NCI-H1048 (cell line): ENCODE measurements around the gene ADORA2B.
"Not testable (repeated sequence)": the region's sequence is repeated elsewhere in the genome, so short reads cannot be mapped to it uniquely, and the experiment has no call there.

Experiments used
- DNase-seq: peaks from one replicate; lab custom pipeline; 2025; lab: John Stamatoyannopoulos, UW

ADORA2B gene

DNA sequence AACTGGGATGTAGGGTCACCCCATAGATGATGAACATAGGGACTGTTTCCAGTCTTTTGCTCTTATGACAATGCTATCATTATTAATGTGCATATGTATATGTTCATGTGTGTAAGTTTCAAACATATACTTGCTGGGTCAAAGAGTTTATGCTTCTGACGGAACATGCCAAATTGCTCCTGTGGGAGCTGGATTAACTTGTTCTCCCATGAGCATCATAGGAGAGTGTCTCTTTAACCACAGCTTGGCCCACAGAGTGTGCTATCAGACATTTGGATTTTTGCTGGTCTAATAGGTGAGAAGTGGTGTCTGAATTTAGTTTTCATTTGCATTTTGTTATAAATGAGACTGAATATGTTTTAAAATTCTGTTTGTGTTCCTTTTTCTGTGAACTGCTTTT, 22.3 kb upstream of the ADORA2B start:
- DNase-seq, result no peak

DNA sequence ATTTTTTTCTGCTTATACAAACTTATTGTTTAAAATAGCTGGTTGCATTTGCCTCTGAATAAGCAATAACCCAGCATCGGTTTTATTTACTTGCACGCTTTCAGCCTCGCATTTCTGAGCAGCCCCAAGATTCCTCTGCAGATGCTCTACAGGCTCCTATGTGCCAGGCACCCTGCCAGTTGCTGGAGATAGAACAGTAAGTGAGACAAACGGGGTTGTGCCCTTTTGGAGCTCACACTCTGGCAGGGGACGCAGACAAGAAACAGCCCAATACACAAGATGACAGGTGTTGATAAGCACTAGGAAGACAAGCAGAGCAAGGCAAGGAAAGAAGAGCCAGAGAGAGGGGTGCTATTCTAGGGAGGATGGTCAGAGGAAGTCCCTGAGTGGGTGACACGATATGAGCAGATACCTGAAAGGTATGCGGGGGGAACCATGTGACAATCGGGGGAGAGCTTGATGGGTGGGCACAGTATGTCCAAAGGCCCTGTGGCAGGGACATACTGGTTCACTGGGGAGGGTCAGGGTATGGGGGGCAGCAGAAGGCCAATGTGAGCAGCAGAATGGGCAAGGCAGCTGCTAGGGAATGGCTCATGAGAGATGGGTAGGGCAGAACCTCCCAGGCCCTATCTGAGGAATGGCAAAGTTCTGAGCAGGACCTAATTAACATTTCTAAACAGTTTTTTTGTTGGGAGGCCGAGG, 18.7 kb upstream of the ADORA2B start:
- no peak for DNase-seq

DNA sequence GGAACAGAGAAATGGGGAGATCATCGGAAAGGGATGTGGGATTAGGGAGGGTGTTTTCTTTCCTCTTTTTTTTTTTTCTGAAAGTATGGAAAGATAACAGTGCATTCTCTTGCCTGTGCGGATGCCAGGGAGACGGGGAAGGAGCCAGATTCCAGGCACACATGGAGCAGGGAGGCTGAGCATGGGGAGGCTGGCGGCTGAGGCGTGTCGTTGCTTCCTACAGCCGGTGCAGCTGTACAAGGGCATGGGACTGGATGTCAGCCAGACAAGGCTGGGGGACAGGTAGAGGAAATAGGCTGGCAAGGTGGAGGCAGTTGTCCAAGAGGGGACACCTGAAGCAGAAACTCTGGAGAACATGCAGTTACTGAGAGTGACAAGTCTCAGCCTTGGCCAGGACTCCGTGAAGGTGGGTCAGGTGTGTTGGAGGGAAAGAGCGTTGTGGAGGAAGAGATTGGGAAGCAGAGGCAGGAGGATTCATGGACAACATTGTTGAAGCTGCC, 16.6 kb upstream of the ADORA2B start:
- no peak for DNase-seq

DNA sequence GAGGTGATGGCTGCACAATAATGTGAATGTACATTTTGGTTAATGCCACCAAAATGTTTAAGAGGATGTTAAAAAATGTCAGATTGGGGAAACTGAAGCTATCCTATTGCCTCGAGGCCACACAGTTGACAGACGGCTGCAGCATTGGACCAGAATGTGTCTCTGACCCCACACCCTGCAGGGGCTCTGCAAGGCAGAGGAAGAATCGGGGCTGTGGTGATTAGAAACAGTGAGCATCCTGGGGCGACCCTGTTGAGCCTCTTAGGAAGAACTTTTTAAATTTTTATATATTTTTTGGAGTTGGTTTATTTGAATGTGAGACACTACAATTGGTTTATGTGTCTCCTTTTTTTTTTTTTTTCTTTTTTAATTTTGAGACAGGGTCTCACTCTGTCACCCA, 15.0 kb upstream of the ADORA2B start:
- no peak for DNase-seq

DNA sequence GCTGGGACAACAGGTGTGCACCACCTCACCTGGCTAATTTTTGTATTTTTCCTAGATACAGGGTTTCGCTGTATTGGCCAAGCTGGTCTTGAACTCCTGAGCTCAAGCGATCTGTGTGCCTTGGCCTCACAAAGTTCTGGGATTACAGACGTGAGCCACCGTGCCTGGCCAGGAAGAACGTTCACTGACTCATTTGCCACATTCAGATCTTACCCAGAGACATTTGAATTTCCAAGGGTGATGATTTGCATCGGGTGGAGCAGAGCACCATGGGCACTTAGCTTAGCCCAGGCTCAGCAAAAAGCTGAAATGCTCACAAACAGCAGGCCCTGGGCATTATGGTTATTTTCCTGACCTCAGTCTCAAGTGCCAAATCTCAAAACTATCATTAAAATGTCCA, 14.5 kb upstream of the ADORA2B start:
- DNase-seq, result no peak

DNA sequence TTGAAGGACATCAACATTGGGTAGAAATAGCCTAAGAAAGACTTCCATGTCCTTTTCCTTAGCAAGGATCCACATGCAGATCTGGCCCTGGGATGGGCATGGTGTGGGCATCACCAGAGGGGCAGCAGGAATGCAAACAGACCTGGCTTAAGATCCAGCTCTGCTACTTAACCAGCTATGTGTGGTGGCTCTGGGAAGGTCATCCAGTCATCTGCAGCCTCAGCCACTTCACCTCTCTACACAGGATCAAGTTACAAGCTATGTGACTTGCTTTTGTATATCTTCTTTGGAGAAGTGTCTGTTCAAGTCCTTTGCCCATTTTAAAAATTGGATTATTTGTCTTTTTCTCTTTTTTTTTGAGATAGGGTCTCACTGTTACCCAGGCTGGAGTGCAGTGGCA, 13.5 kb upstream of the ADORA2B start:
- DNase-seq, result no peak

DNA sequence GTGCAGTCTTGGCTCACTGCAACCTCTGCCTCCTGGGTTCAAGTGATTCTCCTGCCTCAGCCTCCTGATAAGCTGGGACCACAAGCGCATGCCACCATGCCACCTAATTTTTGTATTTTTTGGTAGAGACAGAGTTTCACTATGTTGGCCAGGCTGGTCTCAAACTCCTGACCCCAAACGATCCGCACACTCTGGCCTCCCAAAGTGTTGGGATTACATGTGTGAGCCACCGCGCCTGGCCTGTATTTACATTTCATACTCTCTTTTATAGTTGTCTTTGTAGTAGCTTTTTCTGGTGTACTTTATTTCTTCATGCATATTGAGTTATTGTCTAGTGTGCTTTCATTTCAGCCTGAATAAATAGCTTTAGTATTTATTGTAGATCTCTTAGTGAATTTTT, 10.1 kb upstream of the ADORA2B start:
- DNase-seq, result no peak

DNA sequence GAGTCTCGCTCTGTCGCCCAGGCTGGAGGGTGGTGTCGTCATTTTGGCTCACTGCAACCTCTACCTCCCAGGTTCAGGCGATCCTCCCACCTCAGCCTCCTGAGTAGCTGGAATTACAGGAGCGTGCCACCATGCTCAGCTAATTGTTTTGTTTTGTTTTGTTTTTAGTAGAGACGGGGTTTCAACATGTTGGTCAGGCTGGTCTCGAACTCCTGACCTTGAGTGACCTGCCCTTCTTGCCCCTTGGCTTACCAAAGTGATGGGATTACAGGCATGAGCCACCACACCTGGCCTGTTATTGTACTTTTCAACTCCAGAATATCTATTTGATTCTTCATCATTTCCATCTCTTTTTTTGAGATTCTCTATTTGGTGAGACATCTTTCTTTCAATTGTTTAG, 9.0 kb upstream of the ADORA2B start:
- no peak for DNase-seq

DNA sequence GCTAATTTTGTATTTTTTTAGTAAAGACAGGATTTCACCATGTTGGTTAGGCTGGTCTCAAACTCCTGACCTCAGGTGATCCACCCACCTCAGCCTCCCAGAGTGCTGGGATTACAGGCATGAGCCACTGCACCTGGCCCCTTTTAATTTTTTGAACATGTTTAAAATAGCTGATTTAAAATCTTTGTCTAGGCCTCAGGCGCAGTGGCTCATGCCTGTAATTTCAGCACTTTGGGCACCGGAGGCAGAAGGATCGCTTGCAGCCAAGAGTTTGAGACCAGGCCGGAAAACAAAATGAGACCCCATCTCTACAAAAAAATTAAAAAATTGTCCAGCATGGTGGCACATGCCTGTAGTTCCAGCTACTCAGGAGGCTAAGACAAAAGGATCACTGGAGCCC, 8.4 kb upstream of the ADORA2B start:
- DNase-seq, result not testable (repeated sequence)

DNA sequence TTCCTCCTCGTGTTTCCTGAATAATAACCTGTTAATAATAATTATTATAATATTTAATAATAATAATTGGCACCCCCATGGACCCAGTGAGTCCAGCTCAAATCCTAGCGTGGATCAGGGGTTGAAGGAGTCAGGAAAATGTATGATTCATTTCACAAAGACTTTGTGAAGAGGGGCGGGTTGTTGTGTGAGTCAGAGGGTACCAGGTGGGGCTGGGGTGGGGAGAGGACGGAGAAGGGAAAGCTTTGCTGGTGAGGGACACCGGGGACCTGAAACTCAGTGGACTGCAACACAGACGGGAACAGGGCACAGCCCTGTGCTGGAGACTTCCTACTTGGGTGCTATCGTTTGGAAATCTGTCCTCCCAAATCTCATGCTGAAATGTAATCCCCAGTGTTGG, 3.1 kb upstream of the ADORA2B start:
- DNase-seq, result no peak

DNA sequence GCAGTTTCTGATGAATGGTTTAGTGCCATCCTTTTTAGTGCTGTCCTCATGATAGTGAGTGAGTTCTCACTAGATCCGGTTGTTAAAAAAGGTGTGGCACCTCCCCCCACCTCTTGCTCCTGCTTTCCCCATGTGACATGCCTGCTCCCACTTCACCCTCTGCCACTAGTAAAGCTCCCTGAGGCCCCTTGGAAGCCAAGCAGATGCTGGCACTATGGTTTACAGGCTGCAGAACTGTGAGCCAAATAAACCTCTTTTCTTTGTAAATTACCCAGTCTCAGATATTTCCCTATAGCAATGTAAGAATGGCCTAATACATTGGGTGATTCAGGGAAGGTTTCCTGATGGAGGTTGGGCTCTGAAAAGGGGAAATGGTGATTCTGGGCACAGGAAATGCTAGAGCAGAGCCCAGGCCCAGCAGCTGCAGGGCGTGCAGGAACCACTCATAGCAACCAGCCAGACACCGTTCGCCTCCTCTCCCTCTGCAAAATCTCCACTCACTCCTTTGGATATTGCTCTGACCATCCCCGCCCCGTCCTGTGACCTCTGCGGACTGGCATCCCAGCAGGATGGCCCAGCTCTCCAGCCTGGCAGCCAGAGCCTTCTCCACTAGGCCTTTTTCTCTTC, 2.6 kb upstream of the ADORA2B start:
- DNase-seq, result no peak

DNA sequence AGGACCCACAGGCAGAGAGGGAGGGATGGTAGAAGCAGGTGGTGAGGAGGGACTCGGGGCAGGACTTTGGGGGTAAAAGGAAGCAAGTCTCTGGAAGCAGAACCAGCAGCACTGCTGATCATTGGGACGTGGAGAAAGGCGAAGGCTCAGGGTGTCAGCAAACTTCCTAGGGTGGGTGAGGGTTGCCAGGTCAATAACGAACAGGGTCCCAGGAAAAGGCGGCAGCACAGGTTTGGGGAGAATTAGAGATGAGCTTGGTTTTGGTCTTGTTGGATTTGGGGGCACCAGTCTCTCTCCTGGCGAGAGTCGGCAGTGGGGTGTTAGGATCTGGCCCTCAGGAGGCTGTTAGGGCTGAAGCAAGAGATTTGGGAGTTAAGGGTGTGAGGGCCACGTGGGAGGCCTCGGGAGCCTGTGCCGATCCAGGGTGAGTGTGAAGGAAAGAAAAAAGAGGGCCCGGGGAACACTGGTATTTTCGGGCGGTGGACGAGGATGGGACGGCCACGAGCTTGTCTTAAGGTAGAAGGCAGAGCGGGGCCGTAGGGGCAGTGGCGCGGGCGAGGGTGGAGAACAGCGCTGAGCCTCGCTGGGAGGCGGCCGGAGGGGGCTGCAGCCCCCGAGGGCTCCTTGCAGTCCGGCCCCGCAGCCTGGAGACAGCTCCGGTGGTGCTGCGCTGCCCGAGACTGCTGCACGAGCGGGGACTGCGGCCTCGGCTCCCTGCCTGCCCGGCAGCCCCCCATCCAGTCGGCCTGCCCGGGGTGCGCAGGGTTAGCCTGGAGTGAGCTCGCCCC, 765 bp upstream of the ADORA2B start:
- no peak for DNase-seq

DNA sequence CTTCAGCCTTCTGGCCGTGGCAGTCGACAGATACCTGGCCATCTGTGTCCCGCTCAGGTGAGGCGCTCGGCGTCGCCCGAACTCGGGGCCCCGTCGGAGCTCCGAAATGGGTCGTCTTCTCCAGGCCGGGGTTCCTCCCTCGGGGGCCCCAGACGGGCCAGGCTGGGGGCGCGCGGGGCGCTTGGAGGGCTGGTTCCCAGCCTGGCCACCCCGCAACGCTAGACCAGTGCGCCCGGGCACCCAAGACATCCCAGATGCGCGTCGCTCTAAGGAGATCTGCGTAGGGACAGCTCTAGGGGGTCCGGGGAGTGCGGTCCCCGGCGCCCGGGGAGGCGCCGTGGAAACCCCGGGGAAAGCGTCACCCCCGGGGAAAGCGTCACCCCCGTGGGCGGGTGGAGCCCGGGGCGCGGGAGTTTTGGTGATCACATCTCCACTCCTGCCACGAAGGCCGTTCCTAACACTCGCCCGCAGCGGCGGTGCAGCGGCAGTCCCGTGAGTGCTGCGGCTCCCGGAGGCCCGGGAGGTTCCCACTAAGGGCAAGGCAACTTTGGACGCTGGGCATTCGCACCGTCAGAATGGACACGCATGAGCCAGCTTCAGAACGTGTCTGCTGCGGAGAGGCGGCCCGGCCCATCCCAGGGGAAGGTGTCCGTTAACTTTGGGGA, 729 bp downstream of the ADORA2B start:
- DNase-seq, result no peak

DNA sequence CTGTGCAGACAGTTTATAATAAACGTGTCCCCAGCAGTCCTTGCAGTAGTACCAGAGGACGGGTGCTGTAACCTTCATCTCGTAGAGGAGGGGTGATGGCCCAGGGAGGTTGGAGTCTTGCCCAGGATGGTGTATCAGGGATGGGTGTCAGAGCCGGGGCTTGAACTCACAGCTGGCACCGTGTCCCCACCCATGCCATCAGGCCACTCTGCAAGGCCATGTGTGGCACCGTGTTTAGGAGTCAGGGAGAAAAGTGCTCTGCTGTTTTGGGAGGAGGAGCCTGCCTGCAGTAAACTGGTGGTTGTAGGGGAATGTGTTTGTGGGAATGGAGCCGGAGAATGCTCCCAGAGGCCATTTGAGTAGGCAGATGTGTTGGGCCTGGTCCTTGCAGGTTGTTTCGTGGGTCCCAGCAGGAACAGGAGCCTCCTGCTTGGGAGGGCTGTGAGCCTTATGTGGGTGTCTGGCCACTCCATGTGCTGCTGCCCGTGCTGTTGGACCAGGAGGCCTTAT, 1.7 kb downstream of the ADORA2B start:
- DNase-seq, result no peak

DNA sequence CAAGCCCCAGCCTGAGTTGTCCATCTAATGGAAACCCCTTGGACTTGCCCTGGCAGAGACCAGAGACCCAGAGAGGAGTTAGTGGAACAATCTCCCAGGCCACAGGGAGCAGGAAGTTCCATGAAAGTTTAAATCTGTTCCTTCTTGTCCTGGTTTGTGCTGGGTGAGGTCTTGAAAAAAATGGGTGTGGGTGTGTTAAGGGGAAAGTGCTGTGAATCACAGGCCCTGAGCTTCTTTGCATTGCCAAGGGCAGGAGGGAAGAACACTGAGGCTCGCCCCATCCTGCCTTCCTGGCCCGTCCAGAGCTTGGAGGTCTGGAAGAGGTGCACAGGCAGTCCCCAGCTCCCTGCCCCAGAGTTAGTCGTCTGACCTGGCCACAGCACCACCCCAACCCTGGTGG, 2.3 kb downstream of the ADORA2B start:
- no peak for DNase-seq

DNA sequence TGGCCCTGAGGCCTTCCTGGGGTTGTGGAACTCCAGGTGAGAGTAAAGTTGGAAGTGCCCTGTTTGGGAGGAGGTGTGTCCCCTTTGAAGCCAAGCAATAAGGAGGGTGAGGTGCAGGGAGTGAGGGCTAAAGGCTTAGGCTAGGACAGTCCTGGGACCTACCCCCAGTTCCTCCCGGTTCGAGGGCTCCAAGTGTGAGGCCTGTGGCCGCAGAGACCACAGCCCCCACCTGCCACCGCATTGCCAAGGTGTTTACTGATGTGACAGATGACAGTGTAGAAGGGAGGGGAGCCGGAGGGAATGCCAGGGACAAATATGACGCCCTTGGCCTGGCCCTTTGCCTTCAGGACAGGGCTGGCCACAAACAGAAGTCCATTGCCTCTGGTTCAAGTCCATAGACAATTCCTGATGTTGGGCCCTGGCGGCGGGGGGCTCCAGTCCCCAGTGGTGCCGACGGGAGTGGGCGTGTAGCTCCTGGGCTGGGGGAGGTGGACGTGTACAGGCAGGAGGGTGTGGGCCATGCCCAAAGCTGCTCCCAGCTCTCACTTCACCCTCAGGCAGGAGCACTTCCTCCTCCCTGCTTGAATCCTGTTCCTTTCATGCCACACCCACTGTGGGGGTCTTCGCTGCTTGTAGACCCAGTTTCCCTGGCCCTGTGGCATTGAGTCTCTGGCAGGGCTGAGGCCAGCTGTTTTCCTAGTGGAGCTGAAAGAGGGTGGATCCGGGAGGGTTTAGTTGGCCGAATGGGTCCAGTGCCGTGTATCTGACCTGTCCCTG, 3.2 kb downstream of the ADORA2B start:
- DNase-seq, result no peak

DNA sequence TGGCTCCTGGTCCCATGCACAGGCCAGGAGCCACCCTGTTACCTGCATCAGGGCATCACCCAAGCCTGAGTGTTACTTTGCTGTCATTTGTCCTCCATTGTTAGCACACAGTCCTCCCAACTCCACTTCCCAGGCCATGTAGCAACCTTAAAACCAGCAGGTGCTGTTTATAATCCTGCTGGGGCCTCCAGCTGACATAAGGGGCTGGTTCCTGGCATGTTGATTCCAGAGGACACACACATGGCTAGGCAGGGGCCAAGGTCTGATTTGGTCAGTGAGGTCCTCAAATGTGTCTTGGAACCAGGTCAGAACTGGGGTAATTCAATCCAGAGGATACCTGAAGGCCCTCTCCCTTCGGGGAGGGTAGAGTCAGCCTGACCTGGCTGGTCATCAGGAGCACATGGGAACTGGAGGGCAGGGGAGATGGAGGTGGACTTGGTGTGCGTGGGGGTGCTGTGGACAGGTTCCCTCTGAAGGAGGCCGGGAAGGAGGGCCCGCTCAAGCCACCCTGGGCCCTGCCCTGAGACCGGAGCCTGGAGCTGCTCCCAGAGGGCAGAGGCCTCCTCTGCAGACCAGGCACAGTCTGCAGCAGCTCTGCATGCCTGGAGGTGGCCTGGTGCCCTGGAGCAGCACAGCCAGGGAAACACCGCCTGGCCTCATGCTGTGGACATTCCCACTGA, 6.6 kb downstream of the ADORA2B start:
- DNase-seq, result no peak

DNA sequence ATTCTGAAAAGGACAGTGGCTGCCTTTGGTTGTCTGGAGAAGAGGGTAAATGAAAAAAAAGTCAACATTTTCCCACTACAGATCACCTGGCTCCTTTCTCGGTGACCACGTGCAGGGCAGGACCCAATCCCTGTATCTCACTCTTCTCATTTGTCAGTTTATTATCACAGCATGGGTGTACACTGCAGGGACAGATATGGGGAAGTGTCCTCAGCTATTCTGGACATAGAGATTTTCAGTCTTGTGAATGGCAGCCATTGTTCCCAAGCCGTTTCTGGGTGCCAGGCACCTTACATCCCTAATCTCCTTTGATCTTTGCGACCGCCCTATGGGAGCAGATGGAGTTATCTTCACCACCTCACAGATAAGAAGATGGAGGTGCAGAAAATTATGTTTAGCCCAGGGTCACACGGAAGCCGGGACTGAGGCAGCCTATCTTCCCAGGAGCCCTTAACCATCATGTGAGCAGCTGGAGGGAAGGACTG, 7.2 kb downstream of the ADORA2B start:
- DNase-seq, result no peak

DNA sequence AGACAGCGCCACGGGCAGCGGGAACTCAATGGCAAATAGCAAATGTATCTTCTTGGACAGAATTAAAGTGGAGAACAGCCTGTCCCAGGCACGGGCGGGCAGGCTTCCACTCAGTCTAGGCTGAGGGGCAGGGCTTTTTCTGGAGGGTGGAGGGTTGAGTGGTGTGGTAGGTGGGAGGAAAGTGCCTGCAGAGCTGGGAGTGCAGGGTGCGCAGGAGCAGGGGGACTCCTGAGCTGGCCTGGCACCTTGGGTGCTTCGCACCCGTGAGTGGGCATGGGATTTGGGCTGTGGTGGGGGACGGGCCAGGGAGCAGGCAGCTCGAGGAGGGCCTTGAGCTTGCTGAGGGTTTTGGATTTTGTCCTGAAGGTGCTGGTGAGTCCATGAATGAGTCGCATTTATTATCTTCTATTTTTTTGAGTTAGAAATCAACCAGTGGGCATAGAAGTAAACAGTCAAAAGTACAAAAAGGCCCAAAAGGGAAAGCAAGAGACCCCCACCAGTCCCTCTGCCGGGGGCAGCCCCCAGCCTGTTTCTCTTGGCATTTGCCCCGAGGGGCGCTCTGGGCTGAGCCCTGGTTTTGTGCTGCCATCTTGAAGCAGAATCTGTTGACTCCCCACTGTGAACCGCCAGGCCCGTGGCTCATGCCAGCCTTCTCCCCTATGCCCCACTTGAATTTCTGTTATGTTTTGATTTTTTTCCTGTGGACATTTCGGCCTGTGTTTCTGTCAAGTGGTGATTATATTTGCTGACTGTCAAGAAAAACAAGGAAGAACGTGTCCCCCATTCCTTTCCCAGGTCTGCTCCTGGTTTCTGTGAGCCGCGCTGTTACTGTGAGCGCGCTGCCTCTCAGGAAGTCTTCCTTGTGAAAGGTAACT, 8.2 kb downstream of the ADORA2B start:
- DNase-seq, result no peak

DNA sequence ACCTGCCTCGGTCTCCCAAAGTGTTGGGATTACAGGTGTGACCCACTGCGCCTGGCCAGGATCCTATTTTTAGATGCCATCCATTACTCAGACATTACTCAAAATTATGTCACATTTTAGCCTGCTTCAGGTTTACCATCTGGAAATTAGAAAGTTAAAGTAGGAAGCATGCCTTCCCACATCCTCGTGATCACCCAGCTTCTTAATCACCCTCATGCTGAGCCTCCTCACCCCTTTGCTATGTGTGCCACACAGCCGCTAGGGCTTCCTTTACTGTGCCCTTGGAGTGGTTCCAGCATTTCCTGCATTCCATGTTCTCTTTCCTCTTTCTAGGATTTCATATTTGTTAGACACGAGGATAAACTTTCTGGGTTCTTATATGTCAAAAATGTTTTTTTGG, 9.3 kb downstream of the ADORA2B start:
- DNase-seq, result no peak
